NCI-H1417 treated with DMSO at 0.1 percent for 48 hours (cell line): Measurements from ENCODE around the gene MAB21L4.
"Not testable (repeated sequence)": the region's sequence is repeated elsewhere in the genome, so short reads cannot be mapped to it uniquely, and the experiment has no call there.

Source experiments
- DNase-seq: peaks from one replicate; lab custom pipeline; 2025; lab: John Stamatoyannopoulos, UW

Gene MAB21L4

DNA sequence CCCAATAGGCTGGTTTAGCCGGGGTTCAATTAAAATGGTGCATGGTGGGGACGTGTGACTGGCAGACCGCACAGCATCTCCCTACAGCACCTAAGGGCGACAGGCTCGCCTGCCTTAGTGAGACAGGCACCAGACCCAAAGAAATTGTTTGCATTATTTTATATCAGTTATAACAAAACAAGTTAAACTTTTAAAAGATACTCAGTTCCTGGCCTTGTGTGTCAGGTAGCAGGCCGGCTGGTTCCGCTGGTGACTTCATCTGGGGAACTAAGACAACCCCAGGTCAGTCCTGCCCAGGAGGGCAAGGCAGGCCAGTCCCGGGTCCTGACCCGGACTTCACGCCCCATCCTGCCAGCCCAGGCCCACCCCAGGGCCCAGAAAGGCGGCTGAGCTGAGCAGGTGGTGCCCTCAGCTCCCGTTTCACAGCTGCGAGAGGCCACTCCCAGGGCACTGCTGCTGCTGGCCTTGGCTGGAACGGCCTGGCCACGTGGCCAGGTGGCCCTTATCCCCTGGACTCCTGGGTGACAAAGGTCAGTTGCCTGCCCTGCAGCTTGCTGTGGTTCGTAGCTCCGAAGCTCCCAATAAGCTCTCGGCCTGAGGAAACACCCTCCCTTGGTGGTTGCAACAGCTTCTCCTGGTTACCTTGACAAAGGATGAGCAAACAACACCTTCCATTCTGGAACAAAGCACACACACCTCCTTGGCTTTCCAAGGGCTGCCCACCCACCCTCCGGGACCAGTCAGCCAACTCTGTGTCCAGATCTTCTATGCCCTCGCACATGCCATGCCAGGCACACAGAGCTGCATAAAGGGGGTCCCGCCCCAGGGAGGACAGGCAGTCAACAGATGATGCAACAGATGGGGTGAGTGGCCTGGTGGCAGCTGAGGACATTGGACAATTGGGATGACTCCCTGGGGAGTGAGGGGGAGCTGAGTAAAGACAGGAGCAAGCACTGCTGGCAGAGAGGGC is 38.6 kb downstream of the MAB21L4 start:
- DNase-seq: no peak

DNA sequence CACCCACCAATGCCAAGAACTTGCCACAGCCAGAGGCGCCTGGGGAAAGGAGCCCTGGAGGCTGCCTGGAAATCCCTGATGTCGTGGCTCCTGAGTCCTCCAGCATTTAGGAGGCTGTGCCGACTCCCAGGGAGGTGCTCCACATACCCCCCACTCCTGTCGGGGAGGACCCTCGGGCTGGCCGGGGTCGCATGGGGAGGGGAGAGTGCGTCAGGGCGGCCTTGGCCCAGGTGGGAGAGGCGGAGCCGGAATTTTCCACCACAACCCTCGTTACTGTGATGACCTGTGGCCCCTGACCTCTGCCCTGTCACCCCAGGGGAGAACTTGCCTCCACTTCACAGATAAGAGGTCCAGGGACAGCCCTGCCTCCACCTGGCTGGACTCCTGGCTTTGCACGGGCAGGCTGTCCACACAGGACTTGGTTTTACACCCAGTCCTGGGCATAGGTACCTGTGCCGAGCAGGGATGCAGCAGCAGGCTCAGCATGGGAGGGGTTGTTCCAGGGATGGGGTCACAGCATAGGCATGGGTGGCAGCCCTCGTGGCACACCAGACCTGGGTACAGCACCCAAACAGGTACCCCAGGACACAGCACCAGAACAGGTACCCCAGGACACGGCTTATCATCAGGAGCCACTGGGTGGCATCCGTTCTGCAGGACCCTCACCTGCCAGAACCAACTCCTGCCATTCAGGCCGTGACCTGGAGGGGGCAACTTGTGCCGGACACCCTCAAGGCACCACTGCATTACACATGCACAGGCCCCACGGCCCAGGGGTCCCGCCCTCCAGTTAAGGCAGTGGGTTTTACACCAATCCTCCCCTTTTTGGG is 39.6 kb downstream of the MAB21L4 start:
- DNase-seq: no peak

GRCh38 chr2:240855670-240856069 is 40.3 kb downstream of the MAB21L4 start:
- no peak for DNase-seq

GRCh38 chr2:240852671-240853314 is 43.2 kb downstream of the MAB21L4 start:
- no peak for DNase-seq

GRCh38 chr2:240851078-240851991 is 44.6 kb downstream of the MAB21L4 start:
- peak; percentile 31 for DNase-seq

- no peak for DNase-seq
Observed at GRCh38 chr2:240850756-240851077, 45.2 kb downstream of the MAB21L4 start.

GRCh38 chr2:240850026-240850425 is 45.9 kb downstream of the MAB21L4 start:
- DNase-seq: no peak

GRCh38 chr2:240848900-240849680 is 46.9 kb downstream of the MAB21L4 start:
- no peak for DNase-seq

DNA sequence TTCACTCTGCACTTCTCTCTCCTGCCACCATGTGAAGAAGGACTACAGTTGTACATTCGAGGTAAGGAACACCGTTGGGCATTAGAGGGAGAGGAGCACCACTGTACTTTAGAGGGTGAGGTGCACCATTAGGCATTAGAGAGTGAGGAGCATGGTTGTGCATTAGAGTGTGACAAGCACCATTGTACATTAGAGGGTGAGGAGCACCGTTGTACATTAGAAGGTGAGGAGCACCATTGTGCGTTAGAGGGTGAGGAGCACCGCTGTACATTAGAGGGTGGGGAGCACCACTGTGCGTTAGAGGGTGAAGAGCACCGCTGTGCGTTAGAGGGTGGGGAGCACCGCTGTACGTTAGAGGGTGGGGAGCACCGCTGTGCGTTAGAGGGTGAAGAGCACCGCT is 48.1 kb downstream of the MAB21L4 start:
- no peak for DNase-seq

GRCh38 chr2:240846873-240847595 is 48.9 kb downstream of the MAB21L4 start:
- no peak for DNase-seq

- DNase-seq: not testable (repeated sequence)
Observed at GRCh38 chr2:240846309-240846708, 49.6 kb downstream of the MAB21L4 start.

GRCh38 chr2:240840435-240841060 is 55.4 kb downstream of the MAB21L4 start:
- no peak for DNase-seq

GRCh38 chr2:240839152-240840143 is 56.5 kb downstream of the MAB21L4 start:
- no peak for DNase-seq

DNA sequence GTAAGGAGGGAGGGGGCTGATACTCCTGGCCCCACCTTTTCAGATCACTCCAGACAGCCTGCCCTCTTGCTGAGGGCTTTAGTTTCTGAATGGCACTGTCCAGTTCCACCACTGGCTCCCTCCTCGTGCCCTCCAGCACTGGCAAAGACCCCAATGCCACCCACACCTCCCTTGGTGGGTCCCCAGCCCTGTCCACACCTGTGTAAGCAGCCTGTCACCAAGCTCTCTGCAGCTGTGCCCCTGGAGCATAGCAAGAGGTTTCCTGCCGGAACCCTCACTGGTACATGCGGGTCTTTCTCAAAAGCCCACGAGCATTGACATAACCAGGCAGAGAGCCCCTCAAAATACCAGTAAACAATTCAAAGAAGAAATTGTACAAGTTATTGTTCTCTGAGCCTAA is 58.3 kb downstream of the MAB21L4 start:
- DNase-seq: no peak

DNA sequence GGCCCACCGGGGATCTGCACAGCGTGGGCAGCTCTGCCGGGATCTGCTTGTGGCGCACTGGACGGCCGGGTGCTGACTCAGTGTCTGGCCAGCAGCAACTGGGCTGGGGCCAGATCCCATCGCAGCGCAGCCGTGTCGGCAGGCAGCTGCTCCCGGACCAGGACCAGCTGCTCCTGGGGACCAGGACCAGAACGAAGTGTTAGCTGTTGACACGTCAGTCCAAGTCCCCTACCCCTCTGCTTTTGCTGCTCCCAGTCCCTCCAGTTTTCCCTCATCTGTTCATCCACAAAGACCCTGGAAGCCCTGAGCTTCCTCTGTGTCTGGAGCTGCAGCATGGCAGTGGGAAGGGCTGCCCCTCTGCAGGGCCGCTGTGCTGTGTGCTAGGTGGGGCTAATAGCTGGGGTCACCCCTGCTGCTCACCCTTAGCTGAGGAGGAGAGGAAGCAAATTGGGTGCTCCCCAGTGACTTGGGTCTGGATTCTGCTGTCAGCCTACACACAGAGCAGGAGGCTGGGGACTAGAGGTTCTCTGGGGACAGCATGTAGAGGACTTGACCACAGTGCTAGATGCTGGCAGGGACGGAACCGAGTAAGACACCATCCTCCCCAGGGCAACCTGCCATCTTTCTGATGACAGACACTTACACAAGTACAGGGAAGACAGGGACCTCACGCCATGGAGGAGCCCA is 59.0 kb downstream of the MAB21L4 start:
- DNase-seq: no peak
